ENCODE data around the gene CEACAM5.
"Not testable (repeated sequence)": the region's sequence is repeated elsewhere in the genome, so short reads cannot be mapped to it uniquely, and the experiment has no call there.

The CEACAM5 gene

GRCh38 chr19:41740415-41741243, 32.2 kb downstream of the CEACAM5 start:
- no peak for DNase-seq

- no peak for DNase-seq
These were observed 32.8 kb downstream of the CEACAM5 start for GRCh38 chr19:41741244-41741554.

- DNase-seq: no peak
These were observed 36.4 kb downstream of the CEACAM5 start for GRCh38 chr19:41744850-41745249.

- DNase-seq: no peak
These were observed 37.3 kb downstream of the CEACAM5 start for GRCh38 chr19:41745756-41746155.

GRCh38 chr19:41746593-41747227, 38.3 kb downstream of the CEACAM5 start:
- no peak for DNase-seq

- DNase-seq: no peak
These were observed 39.6 kb downstream of the CEACAM5 start for GRCh38 chr19:41748012-41748411.

- not testable (repeated sequence) for DNase-seq
These were observed 42.1 kb downstream of the CEACAM5 start for GRCh38 chr19:41750248-41751134.

- no peak for DNase-seq
These were observed 44.7 kb downstream of the CEACAM5 start for GRCh38 chr19:41753159-41753558.

- no peak for DNase-seq
These were observed 45.6 kb downstream of the CEACAM5 start for GRCh38 chr19:41753936-41754529.

- DNase-seq: no peak
These were observed 47.0 kb downstream of the CEACAM5 start, which contains the start of gene CEACAM6 for GRCh38 chr19:41755328-41755913. TSS of gene CEACAM6 (plus strand) at chr19:41755530. CDS start at chr19:41755639, 109 bp downstream.

GRCh38 chr19:41758846-41759245, 50.4 kb downstream of the CEACAM5 start:
- DNase-seq: no peak

GRCh38 chr19:41767115-41767514, 58.7 kb downstream of the CEACAM5 start:
- DNase-seq: no peak

- not testable (repeated sequence) for DNase-seq
These were observed 59.7 kb downstream of the CEACAM5 start for GRCh38 chr19:41768105-41768504.

- DNase-seq: no peak
These were observed 61.2 kb downstream of the CEACAM5 start for GRCh38 chr19:41769608-41770007.

- DNase-seq: no peak
These were observed 63.0 kb downstream of the CEACAM5 start for GRCh38 chr19:41771410-41771809.

- no peak for DNase-seq
These were observed 66.1 kb downstream of the CEACAM5 start for GRCh38 chr19:41774515-41774980.

GRCh38 chr19:41776700-41777099, 68.3 kb downstream of the CEACAM5 start:
- no peak for DNase-seq

All from cerebellar nuclear complex (tissue), 1 donor.